ENCODE measurements around the gene GPC6.

DNA sequence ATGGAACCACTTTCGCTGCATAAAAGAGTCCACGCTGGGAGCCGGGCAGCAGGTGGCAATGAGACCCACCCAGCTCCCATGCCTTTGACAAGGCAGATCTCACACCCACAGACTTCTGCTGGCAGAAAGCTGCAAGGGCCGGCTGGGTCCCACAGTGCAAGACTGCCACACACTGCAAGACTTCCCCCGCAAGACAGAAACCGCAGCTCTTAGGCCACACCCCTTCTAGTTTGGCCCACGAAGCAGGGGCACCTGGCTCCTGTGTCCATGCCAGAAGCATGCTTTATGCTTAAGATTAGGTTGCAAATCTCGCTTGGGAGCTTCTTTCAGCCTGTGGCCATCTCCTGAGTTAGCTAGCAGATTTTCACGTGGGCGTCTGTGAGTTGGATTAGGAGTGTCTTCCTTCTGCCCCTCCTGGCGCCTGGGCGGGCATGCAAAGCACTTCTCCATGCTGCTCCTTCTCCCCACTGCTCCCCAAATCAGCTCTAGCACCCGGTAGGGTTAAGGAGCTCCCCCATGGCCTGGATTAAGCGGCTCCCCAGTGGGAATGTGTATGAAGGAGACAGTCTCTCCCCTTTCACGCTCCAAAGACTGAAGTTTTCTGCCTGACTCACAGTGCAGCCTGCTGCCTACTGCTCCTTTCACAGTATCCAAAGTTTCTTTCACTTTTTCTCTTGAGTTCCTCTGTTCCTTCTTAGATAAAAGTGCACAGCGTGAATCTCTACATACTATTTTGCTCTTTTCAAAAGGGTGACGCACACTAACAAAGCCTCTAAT is 17.7 kb downstream of the GPC6 start:
- TF ChIP-seq, protein P1, sequence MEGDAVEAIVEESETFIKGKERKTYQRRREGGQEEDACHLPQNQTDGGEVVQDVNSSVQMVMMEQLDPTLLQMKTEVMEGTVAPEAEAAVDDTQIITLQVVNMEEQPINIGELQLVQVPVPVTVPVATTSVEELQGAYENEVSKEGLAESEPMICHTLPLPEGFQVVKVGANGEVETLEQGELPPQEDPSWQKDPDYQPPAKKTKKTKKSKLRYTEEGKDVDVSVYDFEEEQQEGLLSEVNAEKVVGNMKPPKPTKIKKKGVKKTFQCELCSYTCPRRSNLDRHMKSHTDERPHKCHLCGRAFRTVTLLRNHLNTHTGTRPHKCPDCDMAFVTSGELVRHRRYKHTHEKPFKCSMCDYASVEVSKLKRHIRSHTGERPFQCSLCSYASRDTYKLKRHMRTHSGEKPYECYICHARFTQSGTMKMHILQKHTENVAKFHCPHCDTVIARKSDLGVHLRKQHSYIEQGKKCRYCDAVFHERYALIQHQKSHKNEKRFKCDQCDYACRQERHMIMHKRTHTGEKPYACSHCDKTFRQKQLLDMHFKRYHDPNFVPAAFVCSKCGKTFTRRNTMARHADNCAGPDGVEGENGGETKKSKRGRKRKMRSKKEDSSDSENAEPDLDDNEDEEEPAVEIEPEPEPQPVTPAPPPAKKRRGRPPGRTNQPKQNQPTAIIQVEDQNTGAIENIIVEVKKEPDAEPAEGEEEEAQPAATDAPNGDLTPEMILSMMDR (IDR thresholded peaks at IDR 0.05; ENCODE audit: low read depth, low read length), result no peak
- no peak for TF ChIP-seq POLR2A (IDR thresholded peaks at IDR 0.05; ENCODE audit: extremely low read depth, insufficient read length)

Data from NB4 (cell line).